Suprapubic skin (tissue), 4 donors: ENCODE measurements around the gene COMMD9. TPM values are rescaled to one million over a fixed set of nuclear protein-coding genes. Genes with fewer than 3 reads are reported as not detected.

Experiments used
- DNase-seq, 2 donors: peaks; one replicate each; pipeline ENCODE4 v3.0.0-alpha.2; 2019; ENCODE audit warnings: low spot score in 2 of 2
- H3K27ac ChIP-seq: fragments of 200-600 bp; sonication (generic); one replicate; pipeline ENCODE4 v1.5.1; 2019
- H3K27me3 ChIP-seq: fragments of 200-600 bp; sonication (generic); one replicate; pipeline ENCODE4 v1.5.1; 2019
- H3K36me3 ChIP-seq: fragments of 200-600 bp; sonication (generic); one replicate; pipeline ENCODE4 v1.5.1; 2019
- H3K4me1 ChIP-seq: fragments of 200-600 bp; sonication (generic); one replicate; pipeline ENCODE4 v1.5.1; 2019
- H3K4me3 ChIP-seq: fragments of 200-600 bp; sonication (generic); one replicate; pipeline ENCODE4 v1.5.1; 2019; ENCODE audit warnings: mild to moderate bottlenecking
- H3K9me3 ChIP-seq: fragments of 200-600 bp; sonication (generic); one replicate; pipeline ENCODE4 v1.5.1; 2019
- EP300 ChIP-seq: sonication (generic); formaldehyde crosslinking; IDR thresholded peaks from one replicate; pipeline ENCODE4 v1.6.1; 2017; ENCODE audit warnings: antibody characterized with exemption
- POLR2A ChIP-seq, 2 donors: fragments of 450-650 bp; IDR thresholded peaks; one replicate each; pipeline ENCODE4 v1.6.1; 2017; ENCODE audit warnings: antibody characterized with exemption in 2 of 2, mild to moderate bottlenecking in 2 of 2, moderate library complexity in 2 of 2
- POLR2AphosphoS5 ChIP-seq, 3 donors: sonication (generic); formaldehyde crosslinking; IDR thresholded peaks; one replicate each; pipeline ENCODE4 v1.6.1; 2017; ENCODE audit warnings: antibody characterized with exemption in 3 of 3
- WGBS: methylation state at CpG from one replicate; pipeline ENCODE4 v1.1.5; 2018; 5-methylcytosine and 5-hydroxymethylcytosine counted together
- total RNA-seq, 4 donors: library from RNA; depleted of rRNA; stranded (reverse); fragments of >200 nt; gene quantifications; one replicate each; pipeline ENCODE4 v1.1.0, GENCODE V29; 2016
- TF ChIP-seq, protein P1 (sequence below), 2 donors: fragments of 200-600 bp in 1 of 2; fragments of 450-650 bp in 1 of 2; sonication (generic) in 1 of 2; IDR thresholded peaks; one replicate each; pipeline ENCODE4 v1.5.1; 2016 to 2019; ENCODE audit warnings: antibody characterized with exemption in 2 of 2, mild to moderate bottlenecking in 1 of 2, moderate library complexity in 1 of 2

The COMMD9 gene
- 10 to 100 TPM; 40.1 to 55.0 (median 46.6) TPM for total RNA-seq

DNA sequence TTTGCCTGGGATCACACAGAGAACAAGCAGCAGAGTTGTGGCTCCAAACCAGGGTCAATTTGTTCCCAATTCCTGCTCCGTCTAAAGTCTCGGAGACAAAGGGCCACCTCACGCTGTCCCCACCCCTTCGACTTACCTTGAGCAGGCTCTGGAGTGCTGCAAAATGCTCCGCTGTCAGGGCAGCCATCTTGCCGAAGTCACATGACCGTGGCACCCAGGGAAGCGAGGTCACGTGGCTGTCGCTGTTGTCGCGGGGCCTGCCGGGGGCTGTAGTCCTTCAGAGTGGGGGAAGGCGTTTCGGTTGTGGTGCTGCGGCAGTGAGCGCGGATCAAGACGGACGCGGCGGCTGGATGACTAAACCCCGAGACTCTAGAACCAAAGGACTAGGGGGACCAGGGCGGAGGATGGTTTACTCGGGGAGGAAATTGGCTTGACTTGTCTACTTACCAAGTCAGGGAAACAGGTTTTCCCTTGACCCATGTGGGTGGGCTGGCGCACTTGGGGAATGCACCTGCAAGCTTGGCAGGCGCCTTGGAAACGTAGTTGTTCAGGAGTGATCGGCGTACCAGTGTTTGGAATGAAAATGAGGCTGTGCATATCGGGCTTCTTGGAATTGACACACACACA, at the start of gene COMMD9:
Gene COMMD9 (minus strand): TSS at position 199 of the 627 bp plus-strand sequence. CDS start 12 bp downstream, at position 187.
- no peaks in the 10 kb centered on the region for H3K9me3 ChIP-seq
- H3K27ac ChIP-seq = peak within 1 kb of the TSS; percentile 53
- TF ChIP-seq, protein P1, sequence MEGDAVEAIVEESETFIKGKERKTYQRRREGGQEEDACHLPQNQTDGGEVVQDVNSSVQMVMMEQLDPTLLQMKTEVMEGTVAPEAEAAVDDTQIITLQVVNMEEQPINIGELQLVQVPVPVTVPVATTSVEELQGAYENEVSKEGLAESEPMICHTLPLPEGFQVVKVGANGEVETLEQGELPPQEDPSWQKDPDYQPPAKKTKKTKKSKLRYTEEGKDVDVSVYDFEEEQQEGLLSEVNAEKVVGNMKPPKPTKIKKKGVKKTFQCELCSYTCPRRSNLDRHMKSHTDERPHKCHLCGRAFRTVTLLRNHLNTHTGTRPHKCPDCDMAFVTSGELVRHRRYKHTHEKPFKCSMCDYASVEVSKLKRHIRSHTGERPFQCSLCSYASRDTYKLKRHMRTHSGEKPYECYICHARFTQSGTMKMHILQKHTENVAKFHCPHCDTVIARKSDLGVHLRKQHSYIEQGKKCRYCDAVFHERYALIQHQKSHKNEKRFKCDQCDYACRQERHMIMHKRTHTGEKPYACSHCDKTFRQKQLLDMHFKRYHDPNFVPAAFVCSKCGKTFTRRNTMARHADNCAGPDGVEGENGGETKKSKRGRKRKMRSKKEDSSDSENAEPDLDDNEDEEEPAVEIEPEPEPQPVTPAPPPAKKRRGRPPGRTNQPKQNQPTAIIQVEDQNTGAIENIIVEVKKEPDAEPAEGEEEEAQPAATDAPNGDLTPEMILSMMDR (IDR thresholded peaks at IDR 0.05) = no peak
- TF ChIP-seq EP300 (no peak), POLR2AphosphoS5 (IDR thresholded peaks at IDR 0.05) (peak in 2 of 3 donors; percentile 71 to 90), POLR2A (IDR thresholded peaks at IDR 0.05) (peak in 1 of 2 donors; percentile 39)
- peak within 1 kb of the TSS; percentile 72 for H3K4me3 ChIP-seq
- WGBS = under 1% methylated on average over 28 of the region's 31 CpGs
- peaks cover 18% of the 10 kb centered on the region for H3K4me1 ChIP-seq
- no peaks in the 10 kb centered on the region for H3K27me3 ChIP-seq
- peak; percentile 97 to 98 for DNase-seq
- no peaks in the 10 kb centered on the region for H3K36me3 ChIP-seq

DNA sequence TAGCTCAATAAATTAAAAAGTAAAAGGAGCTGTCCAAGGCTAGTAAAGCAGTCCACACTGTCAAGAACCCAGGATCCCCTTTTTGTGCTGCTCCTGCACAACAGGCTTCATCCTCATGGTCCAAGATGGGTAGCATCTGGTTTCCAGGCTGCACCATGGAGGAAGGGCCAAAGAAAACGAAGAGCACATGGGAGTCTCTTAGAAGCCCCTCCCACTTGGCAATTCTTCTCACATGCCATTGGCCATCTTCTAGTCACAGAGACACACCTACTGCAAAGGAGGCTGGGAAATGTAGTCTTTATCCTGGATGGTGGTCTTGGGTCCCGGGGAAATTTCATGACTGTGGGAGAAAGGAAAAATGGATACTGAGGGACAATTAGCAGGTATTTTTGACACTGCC, 44.7 kb upstream of the COMMD9 start:
- 47% methylated on average over 2 of the region's 2 CpGs for WGBS
- no peaks in the 10 kb centered on the region for H3K4me1 ChIP-seq
- no peaks in the 10 kb centered on the region for H3K9me3 ChIP-seq
- no peaks in the 10 kb centered on the region for H3K36me3 ChIP-seq
- no peaks in the 10 kb centered on the region for H3K27me3 ChIP-seq
- DNase-seq = no peak
- no peak overlapping the region for H3K4me3 ChIP-seq
- no peak overlapping the region for H3K27ac ChIP-seq
- TF ChIP-seq POLR2A (IDR thresholded peaks at IDR 0.05) = no peak

DNA sequence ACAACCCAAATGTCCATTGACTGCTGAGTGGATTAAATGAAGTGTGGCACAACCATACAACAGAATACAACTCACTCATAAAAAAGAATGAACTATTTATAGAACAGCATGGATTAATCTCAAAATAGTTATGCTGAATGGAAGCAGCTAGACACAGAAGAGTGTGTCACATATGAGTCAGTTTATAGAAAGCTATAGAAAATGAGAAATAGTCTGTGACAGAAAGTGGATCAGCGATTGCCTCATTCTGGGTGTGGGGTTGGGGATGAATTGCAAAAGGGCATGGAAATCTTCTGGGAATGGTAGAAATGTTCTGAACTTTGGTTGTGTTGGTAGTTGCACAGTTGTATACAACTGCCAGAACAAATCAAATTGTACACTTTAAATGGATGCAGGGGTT, 44.2 kb upstream of the COMMD9 start:
- TF ChIP-seq POLR2A (IDR thresholded peaks at IDR 0.05) (no peak), EP300 (no peak), POLR2AphosphoS5 (IDR thresholded peaks at IDR 0.05) (no peak)
- TF ChIP-seq, protein P1 (IDR thresholded peaks at IDR 0.05) = no peak
- 68% methylated on average over 1 of the region's 1 CpG for WGBS
- DNase-seq = no peak
- Histone ChIP-seq H3K27me3 (no peaks in the 10 kb centered on the region), H3K27ac (no peak overlapping the region), H3K4me3 (no peak overlapping the region), H3K36me3 (no peaks in the 10 kb centered on the region), H3K9me3 (no peaks in the 10 kb centered on the region), H3K4me1 (no peaks in the 10 kb centered on the region)

DNA sequence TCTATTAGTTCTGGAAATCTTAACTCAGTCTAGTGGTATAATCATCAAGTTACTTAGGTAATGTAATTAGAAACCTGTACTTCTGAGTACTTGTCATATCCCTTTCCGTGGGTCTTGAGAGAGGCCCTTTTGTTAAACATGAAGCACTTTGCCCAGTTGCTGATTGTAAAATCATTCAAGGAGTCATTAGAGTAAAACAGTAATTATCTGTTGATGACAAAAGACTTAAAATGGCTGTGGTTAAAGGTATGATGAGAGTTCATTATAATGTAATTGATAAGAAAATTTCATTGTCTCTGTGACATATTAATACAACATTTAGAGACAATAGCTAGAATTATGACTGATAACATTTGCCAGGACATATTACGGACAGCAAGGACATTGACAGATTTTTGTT, 41.2 kb upstream of the COMMD9 start:
- H3K4me3 ChIP-seq = no peak overlapping the region
- no peak overlapping the region for H3K27ac ChIP-seq
- 91% methylated on average over 2 of the region's 2 CpGs for WGBS
- no peaks in the 10 kb centered on the region for H3K27me3 ChIP-seq
- H3K36me3 ChIP-seq = no peaks in the 10 kb centered on the region
- H3K9me3 ChIP-seq = no peaks in the 10 kb centered on the region
- TF ChIP-seq EP300 (no peak), POLR2A (IDR thresholded peaks at IDR 0.05) (no peak), POLR2AphosphoS5 (IDR thresholded peaks at IDR 0.05) (no peak)
- TF ChIP-seq, protein P1 (IDR thresholded peaks at IDR 0.05) = no peak
- DNase-seq = no peak
- H3K4me1 ChIP-seq = no peaks in the 10 kb centered on the region

DNA sequence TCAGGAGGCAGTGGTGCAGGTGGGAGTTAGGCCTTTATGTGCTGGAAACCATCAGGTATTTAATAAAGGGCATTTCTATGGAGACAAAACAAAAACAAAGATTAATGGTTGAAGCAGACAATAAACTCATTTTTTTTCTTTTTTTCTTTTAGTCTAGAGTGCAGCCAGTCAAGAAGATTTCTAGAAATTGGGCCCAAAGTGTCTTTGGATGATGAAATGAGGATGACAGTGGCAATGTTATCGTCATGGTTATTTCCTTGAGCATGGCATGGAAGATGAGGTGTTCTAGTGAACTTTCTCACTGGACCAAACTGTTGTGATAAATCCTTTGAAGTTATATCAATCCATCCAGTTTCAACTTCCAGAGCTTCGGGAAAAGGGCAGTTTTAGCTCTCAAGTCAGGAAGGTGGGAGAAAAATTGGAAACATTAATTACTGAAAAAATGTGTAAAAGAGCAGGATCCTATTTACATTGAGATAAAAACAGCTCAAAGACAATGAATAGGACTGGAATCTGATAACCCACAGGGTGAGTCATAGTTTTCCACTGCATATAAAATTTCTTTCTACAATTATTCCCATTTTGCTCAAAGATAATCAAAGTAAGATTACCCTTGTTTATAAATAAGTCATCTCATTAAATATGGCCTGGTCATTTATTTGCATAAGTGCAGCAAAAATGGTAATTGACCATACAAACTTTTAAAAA, 39.9 kb upstream of the COMMD9 start:
- TF ChIP-seq, protein P1 (IDR thresholded peaks at IDR 0.05) = no peak
- TF ChIP-seq POLR2AphosphoS5 (IDR thresholded peaks at IDR 0.05) (no peak), EP300 (no peak), POLR2A (IDR thresholded peaks at IDR 0.05) (no peak)
- no peak for DNase-seq
- H3K4me3 ChIP-seq = no peak overlapping the region

More for the DNA sequence above, 39.9 kb upstream of the COMMD9 start:
- no peaks in the 10 kb centered on the region for H3K4me1 ChIP-seq
- 91% methylated on average over 2 of the region's 2 CpGs for WGBS
- no peak overlapping the region for H3K27ac ChIP-seq
- no peaks in the 10 kb centered on the region for H3K36me3 ChIP-seq
- H3K9me3 ChIP-seq = no peaks in the 10 kb centered on the region
- H3K27me3 ChIP-seq = no peaks in the 10 kb centered on the region
